Esophagus muscularis mucosa (tissue), 4 donors: Measurements from ENCODE around the gene PKN2.

ENCODE experiments used
- EP300 ChIP-seq: sonication (generic); formaldehyde crosslinking; IDR thresholded peaks from one replicate; pipeline ENCODE4 v1.6.1; 2017; ENCODE audit warnings: antibody characterized with exemption
- POLR2A ChIP-seq: fragments of 450-650 bp; IDR thresholded peaks from one replicate; pipeline ENCODE4 v1.6.1; 2017; ENCODE audit warnings: antibody characterized with exemption, moderate library complexity, mild to moderate bottlenecking, low read depth
- POLR2AphosphoS5 ChIP-seq, 2 donors: sonication (generic); formaldehyde crosslinking; IDR thresholded peaks; one replicate each; pipeline ENCODE4 v1.6.1; 2017; ENCODE audit warnings: antibody characterized with exemption in 2 of 2
- TF ChIP-seq, protein P1 (sequence below), 3 experiments: fragments of 200-600 bp in 2 of 3; fragments of 450-650 bp in 1 of 3; sonication (generic) in 2 of 3; IDR thresholded peaks; one replicate each; pipeline ENCODE4 v1.5.1; 2017 to 2019; ENCODE audit warnings: antibody characterized with exemption in 3 of 3, mild to moderate bottlenecking in 2 of 3, moderate library complexity in 1 of 3

GRCh38 chr1:88683541-88684481 is at the start of gene PKN2:
- TF ChIP-seq, protein P1, sequence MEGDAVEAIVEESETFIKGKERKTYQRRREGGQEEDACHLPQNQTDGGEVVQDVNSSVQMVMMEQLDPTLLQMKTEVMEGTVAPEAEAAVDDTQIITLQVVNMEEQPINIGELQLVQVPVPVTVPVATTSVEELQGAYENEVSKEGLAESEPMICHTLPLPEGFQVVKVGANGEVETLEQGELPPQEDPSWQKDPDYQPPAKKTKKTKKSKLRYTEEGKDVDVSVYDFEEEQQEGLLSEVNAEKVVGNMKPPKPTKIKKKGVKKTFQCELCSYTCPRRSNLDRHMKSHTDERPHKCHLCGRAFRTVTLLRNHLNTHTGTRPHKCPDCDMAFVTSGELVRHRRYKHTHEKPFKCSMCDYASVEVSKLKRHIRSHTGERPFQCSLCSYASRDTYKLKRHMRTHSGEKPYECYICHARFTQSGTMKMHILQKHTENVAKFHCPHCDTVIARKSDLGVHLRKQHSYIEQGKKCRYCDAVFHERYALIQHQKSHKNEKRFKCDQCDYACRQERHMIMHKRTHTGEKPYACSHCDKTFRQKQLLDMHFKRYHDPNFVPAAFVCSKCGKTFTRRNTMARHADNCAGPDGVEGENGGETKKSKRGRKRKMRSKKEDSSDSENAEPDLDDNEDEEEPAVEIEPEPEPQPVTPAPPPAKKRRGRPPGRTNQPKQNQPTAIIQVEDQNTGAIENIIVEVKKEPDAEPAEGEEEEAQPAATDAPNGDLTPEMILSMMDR (IDR thresholded peaks at IDR 0.05) = peak; percentile 27 to 40 (median 34)
- TF ChIP-seq POLR2A = peak; percentile 59
- TF ChIP-seq POLR2AphosphoS5 (IDR thresholded peaks at IDR 0.05) = peak; percentile 97 to 99
- TF ChIP-seq EP300 = no peak
